Measurements from ENCODE around the gene EHHADH. TPM values are rescaled to one million over a fixed set of nuclear protein-coding genes. Genes with fewer than 3 reads are reported as not detected.
A peak's percentile ranks its signal among the peaks of the same experiment; 100 is the strongest.

EHHADH gene
- total and polyA plus RNA-seq, 11 donors: 5.1 to 26.0 (median 14.3) TPM

GRCh38 chr3:185290266-185290665, 36.4 kb upstream of the EHHADH start:
- H3K27me3 ChIP-seq: no peaks in the 10 kb centered on the region
- no peaks in the 10 kb centered on the region for H3K9me3 ChIP-seq
- H3K36me3 ChIP-seq: peaks cover 0 to 22% (median 10%) of the 10 kb centered on the region in 9 donors
- intact Hi-C loops (cut with DNase I): no loop called here
- WGBS, 4 donors: 78 to 82% (median 80%) methylated on average over 3 of the region's 3 CpGs
- H3K27ac ChIP-seq: no peak overlapping the region
- DNase-seq (no peak), ATAC-seq (no peak)
- H3K4me3 ChIP-seq: no peak overlapping the region
- TF ChIP-seq CTCF (IDR thresholded peaks at IDR 0.05): no peak
- no peak for TF ChIP-seq POLR2A (IDR thresholded peaks at IDR 0.05)
- no peaks in the 10 kb centered on the region for H3K4me1 ChIP-seq

DNA sequence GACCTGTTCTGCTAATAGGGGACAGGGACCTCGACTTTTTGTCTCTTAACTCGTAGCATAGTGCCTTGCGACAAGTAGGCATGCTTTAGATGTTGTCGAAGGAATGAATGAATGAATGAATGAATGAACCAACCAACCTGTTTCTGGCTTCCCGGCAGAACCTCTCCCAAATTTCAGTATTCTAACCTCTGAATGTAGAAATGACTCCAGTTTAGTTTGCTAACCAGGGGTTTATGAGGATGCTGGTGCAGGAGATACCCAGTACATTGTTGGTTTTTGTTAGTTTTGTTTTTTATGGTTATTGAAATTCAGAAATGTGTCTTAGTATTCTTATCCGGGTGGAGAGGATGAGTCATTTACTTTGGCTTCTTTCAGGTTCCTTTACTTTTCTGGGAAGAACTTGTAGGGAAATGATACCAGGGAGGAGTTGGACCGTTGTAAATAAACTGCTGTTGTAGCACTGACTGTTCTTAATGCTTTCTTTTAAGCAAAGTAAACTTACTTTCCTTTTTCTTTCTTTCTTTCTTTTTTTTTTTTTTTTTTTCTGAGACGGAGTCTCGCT, 29.6 kb upstream of the EHHADH start:
- no peak for ATAC-seq

GRCh38 chr3:185282696-185283373, 29.0 kb upstream of the EHHADH start:
- Histone ChIP-seq H3K27me3 (peaks cover 0 to 12% (median 0%) of the 10 kb centered on the region in 9 donors), H3K27ac (peak overlapping the region in 9 of 12 donors; percentile 6 to 61 (median 51)), H3K36me3 (peaks cover 0 to 2% (median 0%) of the 10 kb centered on the region in 9 donors), H3K9me3 (no peaks in the 10 kb centered on the region), H3K4me3 (peak overlapping the region; percentile 60 to 83 (median 72)), H3K4me1 (peaks cover 0 to 14% (median 10%) of the 10 kb centered on the region in 12 donors)
- 2 to 4% (median 2%) methylated on average over 38 to 41 of the region's 41 CpGs for WGBS, 4 donors
- TF ChIP-seq CTCF (IDR thresholded peaks at IDR 0.05) (no peak), POLR2A (IDR thresholded peaks at IDR 0.05) (peak in 1 of 2 donors; percentile 47)
- DNase-seq (peak; percentile 95 to 97 (median 97)), ATAC-seq (peak; percentile 99 to 100 (median 100))
- intact Hi-C loops (cut with DNase I): loop anchor here in 1 of 10 donors (5.0 kb wide), 1 partner anchor 214 kb away; the partner anchor contains the start of gene TMEM41A

More for the DNA sequence above, 29.6 kb upstream of the EHHADH start:
- Histone ChIP-seq H3K27me3 (peaks cover 0 to 7% (median 0%) of the 10 kb centered on the region in 9 donors), H3K4me3 (peak overlapping the region; percentile 60 to 83 (median 72)), H3K9me3 (no peaks in the 10 kb centered on the region), H3K27ac (peak overlapping the region in 3 of 12 donors; percentile 51 to 61 (median 56)), H3K4me1 (peaks cover 0 to 14% (median 10%) of the 10 kb centered on the region in 12 donors), H3K36me3 (peaks cover 0 to 3% (median 0%) of the 10 kb centered on the region in 9 donors)
- intact Hi-C loops (cut with DNase I): loop anchor here in 1 of 10 donors (5.0 kb wide), 1 partner anchor 214 kb away; the partner anchor contains the start of gene TMEM41A
- TF ChIP-seq POLR2A (IDR thresholded peaks at IDR 0.05): no peak
- no peak for TF ChIP-seq CTCF (IDR thresholded peaks at IDR 0.05)
- no peak for DNase-seq
- 61 to 74% (median 68%) methylated on average over 9 of the region's 9 CpGs for WGBS, 4 donors

All from heart left ventricle (tissue), 16 donors.